H1 (cell line): ENCODE measurements around the gene HDHD3. TPM values are rescaled to one million over a fixed set of nuclear protein-coding genes. Genes with fewer than 3 reads are reported as not detected.

Source experiments
- EGR1 ChIP-seq: IDR thresholded peaks from 2 replicates; pipeline ENCODE4 v1.6.1; 2011; ENCODE audit warnings: low read depth, low read length, borderline replicate concordance
- GABPA ChIP-seq: IDR thresholded peaks from 2 replicates; pipeline ENCODE4 v1.6.1; 2011; ENCODE audit warnings: mild to moderate bottlenecking, low read length, moderate library complexity, borderline replicate concordance; ENCODE audit not compliant: insufficient read depth
- JUND ChIP-seq: IDR thresholded peaks from 2 replicates; pipeline ENCODE4 v1.6.1; 2011; ENCODE audit warnings: mild to moderate bottlenecking, improper control_type of control experiment, low read length
- POU5F1 ChIP-seq: IDR thresholded peaks from 2 replicates; pipeline ENCODE4 v1.6.1; 2011; ENCODE audit warnings: low read depth, mild to moderate bottlenecking, low read length, moderate library complexity
- TEAD4 ChIP-seq: IDR thresholded peaks from 2 replicates; pipeline ENCODE4 v1.6.1; 2012; ENCODE audit warnings: low read depth, low read length, inconsistent platforms, mixed read lengths
- polyA plus RNA-seq, 7 experiments: library from polyadenylated mRNA; depleted of rRNA in 3 of 7; stranded (reverse) in 5 of 7; unstranded in 2 of 7; fragments of >200 nt in 5 of 7; fragments of 200-250 nt in 2 of 7; gene quantifications; 1 replicate in 5 of 7; 2 replicates in 1 of 7; 4 replicates in 1 of 7; pipeline versions ENCODE4 v1.2.1 to v1.2.3, GENCODE V29; 2011 to 2013; ENCODE audit warnings: missing spikeins in 2 of 7, mixed read lengths in 2 of 7
- total RNA-seq: library from RNA; stranded (reverse); fragmentation: NEBNext Ultra II Directional; extraction: Animal tissue kit (Norgen Biotek cat#: 25700); gene quantifications from 2 replicates; pipeline ENCODE4 v1.2.1, GENCODE V29; 2021

The HDHD3 gene
- total and polyA plus RNA-seq, 2 of the 8 experiments (the other 6 are each of a cell fraction or from before 2014, with no cell fraction given): 12.1 to 25.3 TPM

DNA sequence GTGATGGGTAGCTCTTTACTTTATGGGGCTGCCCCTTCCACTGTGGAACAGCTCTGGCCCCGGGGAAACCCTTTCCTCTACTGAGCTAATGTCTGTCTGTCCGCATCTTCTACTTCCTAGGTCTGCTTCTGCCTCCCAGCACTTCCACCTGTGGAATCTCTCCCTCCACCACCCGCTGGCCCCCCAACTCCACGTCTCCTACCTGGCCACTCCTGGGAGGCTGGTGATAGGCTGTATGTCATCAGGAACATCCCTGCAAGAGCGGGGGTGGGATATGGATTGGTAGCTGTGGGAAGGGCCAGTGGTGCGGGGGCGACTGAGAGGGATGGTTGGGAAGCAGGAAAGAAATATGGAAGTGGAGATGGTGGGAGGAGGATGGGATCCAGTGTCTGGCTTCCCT, 15.1 kb upstream of the HDHD3 start (continued):
- no peak for TF ChIP-seq JUND
- no peak for TF ChIP-seq TEAD4
- no peak for TF ChIP-seq GABPA
- no peak for TF ChIP-seq POU5F1
- TF ChIP-seq EGR1: no peak
